Activated CD4-positive, alpha-beta T cell treated with anti-CD3 and anti-CD28 coated beads for 48 hours (primary cell): Measurements from ENCODE around the gene SYN1.
A peak's percentile ranks its signal among the peaks of the same experiment; 100 is the strongest.
"Not testable (repeated sequence)": the region's sequence is repeated elsewhere in the genome, so short reads cannot be mapped to it uniquely, and the experiment has no call there.

ENCODE experiments used
- DNase-seq: peaks from one replicate; pipeline ENCODE4 v3.0.0-alpha.2; 2020

The SYN1 gene

DNA sequence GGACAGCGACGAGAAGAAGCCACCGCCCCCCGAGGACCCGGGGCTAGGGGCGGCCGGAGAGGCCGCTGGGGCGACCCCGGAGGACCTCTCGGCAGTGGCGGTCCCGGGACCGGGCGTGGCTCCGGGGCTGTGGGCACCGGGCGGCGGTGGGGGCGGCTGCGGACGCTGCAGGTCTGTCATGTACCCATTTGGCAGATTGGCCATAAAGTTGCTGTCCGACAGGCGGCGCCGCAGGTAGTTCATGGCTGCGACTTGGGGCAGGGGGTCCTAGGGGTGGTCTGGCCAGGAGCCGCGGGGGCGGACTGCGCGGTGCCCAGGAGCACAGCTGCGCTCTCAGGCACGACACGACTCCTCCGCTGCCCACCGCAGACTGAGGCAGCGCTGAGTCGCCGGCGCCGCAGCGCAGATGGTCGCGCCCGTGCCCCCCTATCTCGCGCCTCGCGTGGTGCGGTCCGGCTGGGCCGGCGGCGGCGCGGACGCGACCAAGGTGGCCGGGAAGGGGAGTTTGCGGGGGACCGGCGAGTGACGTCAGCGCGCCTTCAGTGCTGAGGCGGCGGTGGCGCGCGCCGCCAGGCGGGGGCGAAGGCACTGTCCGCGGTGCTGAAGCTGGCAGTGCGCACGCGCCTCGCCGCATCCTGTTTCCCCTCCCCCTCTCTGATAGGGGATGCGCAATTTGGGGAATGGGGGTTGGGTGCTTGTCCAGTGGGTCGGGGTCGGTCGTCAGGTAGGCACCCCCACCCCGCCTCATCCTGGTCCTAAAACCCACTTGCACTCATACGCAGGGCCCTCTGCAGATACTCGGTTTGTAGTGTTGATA lies at the start of gene SYN1:
TSS of gene SYN1 (minus strand) at position 372 of the 817 bp plus-strand sequence. CDS start at position 243, 129 bp downstream.
- peak; percentile 84 for DNase-seq

DNA sequence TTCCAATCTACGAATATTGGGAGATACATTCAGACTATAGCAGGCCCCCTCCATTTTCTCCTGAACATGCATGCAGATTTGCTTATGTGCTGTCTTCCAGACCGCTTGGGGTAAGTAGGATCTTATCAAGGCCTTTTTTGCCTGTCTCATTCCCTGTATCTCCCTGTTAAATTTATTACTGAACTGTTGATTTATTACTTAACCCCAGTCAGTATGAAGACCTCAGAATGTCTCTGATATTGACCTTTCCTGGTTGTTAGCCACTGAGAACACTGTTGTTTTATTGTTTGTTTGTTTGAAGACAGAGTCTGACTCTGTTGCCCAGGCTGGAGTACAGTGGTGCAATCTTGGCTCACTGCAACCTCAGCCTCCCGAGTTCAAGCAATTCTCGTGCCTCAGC lies 46.1 kb upstream of the SYN1 start:
- DNase-seq, result not testable (repeated sequence)

DNA sequence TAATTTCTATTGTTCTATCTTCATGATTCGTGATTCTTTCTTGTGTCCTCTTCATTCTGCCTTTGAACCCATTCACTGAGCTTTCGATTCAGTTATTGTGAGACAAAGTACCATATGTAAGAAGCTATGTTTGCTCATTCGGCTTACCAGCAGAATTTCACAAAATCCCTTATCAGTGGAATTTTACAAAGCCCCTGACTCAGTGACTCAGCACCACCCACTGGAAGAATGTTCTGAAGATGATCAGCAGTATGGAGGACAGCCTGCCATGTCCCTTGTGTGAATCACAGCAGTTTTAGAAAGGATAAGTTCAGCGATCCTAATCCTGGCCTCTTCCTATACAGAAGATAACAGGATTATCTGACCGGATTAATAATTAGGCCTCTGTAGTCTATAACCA lies 45.1 kb upstream of the SYN1 start:
- peak; percentile 11 for DNase-seq

DNA sequence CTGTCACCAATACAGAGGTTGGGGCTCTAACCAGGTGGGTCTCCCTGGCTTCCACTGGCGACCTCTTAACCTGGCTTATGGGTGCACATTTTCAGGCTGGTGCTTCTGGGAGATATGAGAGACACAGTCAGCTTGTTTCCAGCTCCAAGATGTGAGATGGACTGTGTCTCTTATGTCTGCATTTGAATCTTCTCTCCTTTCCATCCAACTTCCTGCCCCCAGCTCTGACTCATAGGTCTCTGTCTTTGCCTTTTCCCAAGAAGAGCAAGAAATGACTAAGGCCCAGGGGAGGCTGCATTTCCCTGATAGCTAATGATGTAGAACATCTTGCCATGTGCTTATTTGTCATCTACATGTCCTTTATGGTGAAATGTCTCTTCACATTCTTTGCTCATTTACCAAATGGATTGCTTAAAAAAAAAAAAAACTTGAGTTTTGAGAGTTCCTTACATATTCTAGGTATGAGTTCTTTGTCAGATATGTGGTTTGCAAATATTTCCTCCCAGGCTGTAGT lies 42.5 kb upstream of the SYN1 start:
- peak; percentile 77 for DNase-seq

- DNase-seq, result no peak
These were observed 41.9 kb upstream of the SYN1 start for GRCh38 chrX:47661539-47661938.

GRCh38 chrX:47659421-47659726 lies 39.7 kb upstream of the SYN1 start:
- DNase-seq, result no peak

- DNase-seq, result peak; percentile 96
These were observed 39.2 kb upstream of the SYN1 start, which contains the start of gene UXT for GRCh38 chrX:47658684-47659420. UXT (minus strand) TSS chrX:47659180; CDS start chrX:47658927, 253 bp downstream.

DNA sequence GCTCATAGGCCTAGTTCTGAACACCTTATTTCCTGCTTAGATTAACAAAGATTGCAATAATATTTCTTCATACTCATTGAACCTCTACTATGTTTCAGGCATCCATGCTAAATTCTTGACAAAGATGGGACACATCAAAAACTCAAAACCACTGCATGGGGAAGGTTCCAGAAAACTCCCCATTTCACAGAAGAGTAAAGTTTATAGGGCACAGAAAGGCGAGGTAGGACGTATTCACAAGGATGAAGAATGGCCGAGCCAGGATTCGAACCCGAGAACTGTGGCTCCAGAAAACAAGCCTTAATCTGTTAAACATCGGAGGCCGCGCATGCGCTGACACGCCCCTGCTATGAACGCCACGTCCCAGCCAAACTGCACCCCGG lies 38.6 kb upstream of the SYN1 start:
- no peak for DNase-seq

DNA sequence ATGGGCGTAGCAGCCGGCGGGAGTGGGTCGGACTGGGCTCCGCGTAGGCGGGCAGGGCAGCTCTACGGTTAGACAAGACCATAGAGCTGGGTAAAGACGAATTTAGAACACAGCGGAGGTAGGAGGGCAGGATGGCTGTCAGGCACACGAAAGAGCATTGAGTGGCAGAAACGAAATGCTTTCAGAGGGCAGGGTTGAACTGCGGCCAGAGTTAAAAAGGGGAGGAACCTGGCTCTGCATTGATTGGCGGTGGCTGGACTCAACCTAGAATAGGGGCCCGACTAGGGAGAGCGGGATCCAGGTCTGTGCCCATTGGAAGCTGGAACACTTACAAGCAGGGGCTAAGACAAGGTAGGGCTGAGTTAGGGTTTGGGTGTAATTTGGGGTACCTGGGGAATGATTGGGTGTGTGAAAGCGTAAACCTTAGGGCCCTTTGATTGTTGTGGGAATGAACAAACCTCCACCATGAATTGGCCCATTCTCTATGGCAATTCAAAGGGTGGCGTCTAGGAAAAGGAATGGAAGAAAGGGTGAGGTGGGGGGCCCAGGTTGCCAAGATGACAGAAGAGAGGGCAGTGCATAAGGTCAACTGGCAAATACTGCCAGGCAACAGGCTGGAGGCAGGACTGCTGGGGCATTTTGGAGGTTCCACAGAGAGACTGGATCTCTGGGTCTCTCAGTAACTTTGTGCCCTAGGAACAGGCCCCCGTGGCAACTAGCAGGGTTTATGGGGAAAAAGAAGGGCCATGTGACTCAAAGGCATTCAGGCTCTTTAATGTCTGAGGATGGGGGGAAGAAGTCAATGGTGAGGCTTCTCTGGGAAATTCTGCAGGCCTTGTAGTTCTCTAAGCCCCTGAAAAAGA lies 31.6 kb upstream of the SYN1 start:
- DNase-seq, result no peak

- peak; percentile 91 for DNase-seq
These were observed 30.7 kb upstream of the SYN1 start, which contains the start of gene ELK1 for GRCh38 chrX:47650164-47651042. ELK1 (minus strand) TSS chrX:47650563; CDS start chrX:47641441, 9,122 bp downstream.

DNA sequence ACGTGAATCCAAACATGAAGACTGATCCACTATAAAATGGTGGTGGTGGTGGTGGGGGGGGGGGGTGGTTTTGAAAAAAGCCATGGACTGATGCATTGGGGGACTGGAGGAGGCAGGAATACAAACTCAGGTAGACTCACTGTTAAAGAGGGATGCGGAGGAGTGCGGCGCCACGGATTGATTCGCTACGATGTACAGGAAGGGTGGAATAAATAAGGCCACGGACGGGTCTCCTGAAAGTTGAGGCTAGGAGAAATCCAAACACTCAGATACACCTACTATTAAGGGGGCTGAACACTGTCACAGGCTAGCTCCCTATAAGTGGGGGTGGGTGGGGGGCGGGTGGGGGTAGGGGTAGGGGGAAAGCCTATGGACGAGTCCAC lies 30.1 kb upstream of the SYN1 start:
- no peak for DNase-seq

GRCh38 chrX:47649271-47649670 lies 29.6 kb upstream of the SYN1 start:
- DNase-seq, result no peak

- peak; percentile 20 for DNase-seq
These were observed 28.7 kb upstream of the SYN1 start for GRCh38 chrX:47648376-47648775.

DNA sequence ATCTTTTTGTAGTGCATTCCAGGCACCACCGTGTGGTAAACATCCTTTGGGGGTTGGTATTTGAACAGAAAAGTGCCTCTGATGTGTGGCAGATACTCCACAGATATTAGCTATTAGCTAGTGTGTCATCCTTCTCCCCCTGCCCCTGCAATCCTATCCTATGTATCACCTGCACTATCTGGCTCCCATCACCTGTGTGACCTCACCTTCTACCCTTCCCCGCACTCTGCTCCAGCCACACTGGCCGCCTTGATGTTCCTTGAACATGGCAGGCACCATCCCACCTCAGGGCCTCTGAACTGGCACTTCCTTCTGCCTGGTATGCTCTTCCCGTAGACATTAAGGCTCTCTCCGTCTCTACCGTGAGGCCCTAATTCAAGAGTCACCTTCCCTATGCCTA lies 27.0 kb upstream of the SYN1 start:
- no peak for DNase-seq

DNA sequence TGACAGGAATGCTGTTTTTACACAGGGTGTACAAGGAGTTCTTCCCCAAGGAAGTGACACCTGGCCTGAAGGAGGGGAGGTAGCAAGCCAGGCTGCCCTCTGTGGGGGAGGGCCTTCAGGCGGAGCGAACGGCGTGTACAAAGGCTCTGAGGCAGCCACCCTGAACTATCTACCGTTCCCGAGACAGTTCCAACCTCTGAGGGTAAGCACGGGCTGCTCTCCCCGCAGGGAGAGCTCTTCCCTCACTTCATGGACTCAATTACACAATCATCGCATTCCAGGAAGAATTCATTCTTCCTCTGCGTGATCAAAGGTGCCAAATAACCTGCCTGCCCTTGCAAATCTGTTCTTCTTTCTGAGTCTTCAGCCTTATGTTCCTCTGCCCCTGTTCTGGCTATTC lies 25.9 kb upstream of the SYN1 start:
- no peak for DNase-seq

DNA sequence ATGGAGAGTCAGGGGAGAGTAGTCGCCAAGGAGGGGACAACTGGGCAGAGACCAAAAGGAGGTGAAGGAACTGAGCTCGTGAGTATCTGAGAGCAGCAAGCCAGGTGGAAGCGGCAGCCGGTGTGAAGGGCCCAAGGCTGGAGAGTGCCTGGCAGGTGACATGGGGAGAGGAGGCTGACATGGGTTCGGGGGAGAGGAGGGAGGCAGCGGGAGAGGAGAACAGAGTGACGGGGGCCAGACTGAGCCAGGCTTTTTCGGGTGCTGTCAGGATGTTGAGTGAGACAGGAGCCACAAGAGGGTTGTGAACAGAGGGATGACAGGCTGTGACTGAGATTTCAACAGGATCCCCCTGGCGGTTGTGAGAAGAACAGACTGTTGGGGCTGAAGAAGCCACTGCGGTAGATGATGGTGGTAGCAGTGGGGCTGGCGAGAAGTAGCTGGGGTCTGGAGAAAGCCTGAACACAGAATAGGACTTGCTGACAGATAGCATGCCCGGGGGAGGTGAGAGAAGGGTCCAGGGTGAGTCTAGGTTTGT lies 25.0 kb upstream of the SYN1 start:
- no peak for DNase-seq

DNA sequence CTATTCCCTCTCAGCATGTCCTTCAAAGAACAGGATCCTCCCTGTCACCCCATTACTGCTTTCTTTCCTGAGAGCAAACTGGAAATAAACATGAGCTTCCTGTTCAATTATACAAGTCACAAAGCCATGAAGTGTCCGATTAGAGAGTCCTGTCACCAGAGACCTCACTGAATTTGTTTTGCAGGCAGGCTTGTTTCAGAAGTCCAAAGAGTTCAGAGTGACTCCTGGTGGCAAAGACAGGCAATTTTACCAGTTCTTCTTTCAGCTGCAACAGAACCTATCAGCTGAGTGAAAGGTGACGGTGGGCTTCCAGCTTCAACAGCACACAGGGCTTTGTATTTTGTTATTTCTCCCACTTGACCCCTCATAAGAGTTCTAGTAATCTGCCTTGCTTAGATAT lies 24.3 kb upstream of the SYN1 start:
- DNase-seq, result no peak

GRCh38 chrX:47638816-47639215 lies 19.2 kb upstream of the SYN1 start:
- no peak for DNase-seq

DNA sequence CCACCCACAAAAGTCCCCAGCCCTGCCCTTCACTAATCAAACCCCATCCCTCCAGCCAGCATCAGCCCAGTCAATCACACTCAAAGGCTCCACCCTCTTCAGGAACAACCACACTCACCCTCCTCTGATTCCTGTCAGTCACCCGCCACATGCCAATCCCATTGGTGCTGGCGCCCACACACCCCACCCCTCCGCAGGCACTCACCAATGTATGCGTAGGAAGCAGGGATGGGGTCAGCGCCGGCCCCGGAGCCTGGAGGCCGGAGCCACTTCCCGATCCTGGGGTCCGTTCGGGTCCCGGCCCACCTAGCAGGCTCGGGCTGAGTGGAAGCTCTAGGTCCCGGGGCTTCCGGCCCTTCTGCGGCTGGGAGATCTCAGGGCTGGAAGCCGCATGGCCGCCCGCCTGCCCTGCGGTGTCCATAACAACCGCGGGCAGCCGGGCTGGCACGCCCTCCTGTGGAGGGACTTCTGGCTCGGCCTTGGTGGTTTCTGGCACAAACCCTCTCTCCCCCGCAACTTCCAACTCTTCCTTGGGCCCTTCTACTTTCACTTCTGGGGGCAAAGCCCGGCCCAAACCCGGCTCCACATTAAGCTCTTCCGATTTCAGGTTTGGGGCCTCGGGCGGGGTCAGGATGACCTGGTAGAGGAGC lies 18.0 kb upstream of the SYN1 start:
- peak; percentile 62 for DNase-seq

DNA sequence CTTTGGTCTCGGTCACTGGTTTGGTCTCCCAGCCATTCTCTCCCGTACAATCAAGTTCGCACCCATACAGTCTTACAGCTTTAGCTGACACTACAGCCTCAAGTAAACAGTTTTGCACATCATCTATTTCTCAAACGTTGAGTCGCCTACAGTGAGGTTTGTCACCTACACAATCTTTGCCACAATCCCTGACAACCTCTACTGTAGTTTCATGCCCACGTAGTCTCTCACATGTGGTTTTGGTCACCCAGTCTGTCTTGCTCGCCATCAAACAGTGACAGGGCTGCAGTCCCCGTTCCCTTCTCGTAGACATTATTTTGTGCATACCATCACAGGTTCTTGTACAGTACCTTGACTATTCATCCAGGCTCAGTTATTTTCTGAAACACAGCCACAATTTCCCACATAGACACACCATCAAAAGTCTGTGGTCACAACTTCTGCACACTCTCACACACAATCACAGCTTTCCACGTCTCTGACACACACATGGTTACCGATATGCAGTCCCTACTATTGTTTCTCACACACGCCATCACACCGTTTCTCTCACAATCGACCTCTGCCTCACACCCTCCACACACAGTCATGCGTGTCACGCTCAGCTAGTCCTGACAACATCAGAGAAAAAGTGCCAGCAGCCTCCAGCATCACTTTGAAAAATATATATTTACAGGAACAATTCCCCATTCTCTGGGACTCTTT lies 15.4 kb upstream of the SYN1 start:
- peak; percentile 37 for DNase-seq
